ENCODE data around the gene CACNA1B. TPM values are rescaled to one million over a fixed set of nuclear protein-coding genes. Genes with fewer than 3 reads are reported as not detected.

Gene CACNA1B
- polyA plus RNA-seq, 1 experiment: 0.01 TPM

DNA sequence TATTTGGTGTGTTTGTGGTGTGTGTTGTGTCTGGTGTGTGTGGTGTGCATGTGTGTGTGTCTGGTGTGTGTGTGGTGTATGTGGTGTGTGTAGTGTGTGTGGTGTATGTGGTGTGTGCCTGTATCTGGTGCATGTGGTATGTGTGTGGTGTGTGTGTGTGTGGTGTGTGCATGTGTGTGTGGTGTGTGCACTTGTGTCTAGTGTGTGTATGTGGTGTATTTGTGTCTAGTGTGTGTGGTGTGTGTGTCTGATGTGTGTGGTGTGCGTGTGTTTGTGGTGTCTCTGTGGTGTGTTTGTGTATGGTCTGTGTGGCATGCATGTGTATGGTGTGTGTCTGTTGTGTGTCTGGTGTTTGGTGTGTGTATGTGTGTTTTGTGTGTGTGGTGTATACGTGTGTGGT, 71.1 kb downstream of the CACNA1B start:
- no peaks in the 10 kb centered on the region for H3K36me3 ChIP-seq (ENCODE audit: control insufficient read depth, insufficient read depth, low read length)
- DNase-seq (ENCODE audit: low read depth): no peak
- ChIA-PET CTCF (no interaction called here), POLR2A (no interaction called here)
- TF ChIP-seq, protein P1, sequence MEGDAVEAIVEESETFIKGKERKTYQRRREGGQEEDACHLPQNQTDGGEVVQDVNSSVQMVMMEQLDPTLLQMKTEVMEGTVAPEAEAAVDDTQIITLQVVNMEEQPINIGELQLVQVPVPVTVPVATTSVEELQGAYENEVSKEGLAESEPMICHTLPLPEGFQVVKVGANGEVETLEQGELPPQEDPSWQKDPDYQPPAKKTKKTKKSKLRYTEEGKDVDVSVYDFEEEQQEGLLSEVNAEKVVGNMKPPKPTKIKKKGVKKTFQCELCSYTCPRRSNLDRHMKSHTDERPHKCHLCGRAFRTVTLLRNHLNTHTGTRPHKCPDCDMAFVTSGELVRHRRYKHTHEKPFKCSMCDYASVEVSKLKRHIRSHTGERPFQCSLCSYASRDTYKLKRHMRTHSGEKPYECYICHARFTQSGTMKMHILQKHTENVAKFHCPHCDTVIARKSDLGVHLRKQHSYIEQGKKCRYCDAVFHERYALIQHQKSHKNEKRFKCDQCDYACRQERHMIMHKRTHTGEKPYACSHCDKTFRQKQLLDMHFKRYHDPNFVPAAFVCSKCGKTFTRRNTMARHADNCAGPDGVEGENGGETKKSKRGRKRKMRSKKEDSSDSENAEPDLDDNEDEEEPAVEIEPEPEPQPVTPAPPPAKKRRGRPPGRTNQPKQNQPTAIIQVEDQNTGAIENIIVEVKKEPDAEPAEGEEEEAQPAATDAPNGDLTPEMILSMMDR (IDR thresholded peaks at IDR 0.05; ENCODE audit: insufficient read depth, low read depth, low read length): no peak
- H3K27me3 ChIP-seq (ENCODE audit: control insufficient read depth, insufficient read depth, low read length): no peaks in the 10 kb centered on the region
- no peak overlapping the region for H3K4me3 ChIP-seq (ENCODE audit: low read depth, low read length)

DNA sequence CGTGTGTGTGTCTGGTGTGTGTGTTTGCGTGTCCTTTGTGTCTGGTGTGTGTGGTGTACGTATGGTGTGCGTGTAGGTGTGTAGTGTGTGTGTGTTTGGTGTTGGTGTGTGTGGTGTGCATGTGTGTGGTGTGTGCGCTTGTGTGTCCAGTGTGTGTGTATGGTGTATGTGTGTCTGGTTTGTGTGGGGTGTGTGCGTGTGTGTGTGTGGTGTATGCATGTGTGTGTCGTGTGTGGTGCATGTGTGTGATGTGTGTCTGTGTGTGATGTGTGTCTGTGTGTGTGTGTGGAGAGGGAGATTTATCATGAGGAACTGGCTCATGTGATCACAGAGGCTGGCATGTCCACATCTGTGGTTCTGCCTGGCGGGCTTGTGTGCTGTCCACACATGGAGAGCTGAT, 71.7 kb downstream of the CACNA1B start:
- no peak overlapping the region for H3K4me3 ChIP-seq (ENCODE audit: low read depth, low read length)
- no peaks in the 10 kb centered on the region for H3K27me3 ChIP-seq (ENCODE audit: control insufficient read depth, insufficient read depth, low read length)
- ChIA-PET CTCF (no interaction called here), POLR2A (no interaction called here)
- no peak for DNase-seq (ENCODE audit: low read depth)
- no peaks in the 10 kb centered on the region for H3K36me3 ChIP-seq (ENCODE audit: control insufficient read depth, insufficient read depth, low read length)
- TF ChIP-seq, protein P1 (IDR thresholded peaks at IDR 0.05; ENCODE audit: insufficient read depth, low read depth, low read length): no peak

DNA sequence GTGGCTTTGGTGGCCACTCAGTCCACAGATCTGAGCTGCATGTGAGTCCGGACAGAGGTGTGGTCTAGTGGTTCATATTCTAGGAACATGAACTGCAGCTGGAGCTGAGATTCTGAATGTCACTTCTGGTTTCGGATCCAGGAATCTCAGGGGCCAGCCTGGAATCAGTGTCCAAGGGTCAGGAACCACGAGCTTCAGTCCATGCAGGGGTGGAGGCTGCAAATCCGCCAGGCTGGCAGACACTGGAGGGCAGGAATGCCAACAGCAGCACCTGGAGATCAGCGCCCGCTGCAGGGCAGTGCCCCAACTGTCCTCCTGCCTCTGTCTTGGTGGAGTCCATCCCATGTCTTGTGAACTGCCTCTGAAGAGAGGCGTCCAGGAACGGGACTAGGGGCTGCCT, 73.5 kb downstream of the CACNA1B start:
- no peak overlapping the region for H3K4me3 ChIP-seq (ENCODE audit: low read depth, low read length)
- H3K27me3 ChIP-seq (ENCODE audit: control insufficient read depth, insufficient read depth, low read length): no peaks in the 10 kb centered on the region
- no peak for DNase-seq (ENCODE audit: low read depth)
- CTCF ChIA-PET: no interaction called here
- POLR2A ChIA-PET: no interaction called here
- TF ChIP-seq, protein P1 (IDR thresholded peaks at IDR 0.05; ENCODE audit: insufficient read depth, low read depth, low read length): no peak
- H3K36me3 ChIP-seq (ENCODE audit: control insufficient read depth, insufficient read depth, low read length): no peaks in the 10 kb centered on the region

DNA sequence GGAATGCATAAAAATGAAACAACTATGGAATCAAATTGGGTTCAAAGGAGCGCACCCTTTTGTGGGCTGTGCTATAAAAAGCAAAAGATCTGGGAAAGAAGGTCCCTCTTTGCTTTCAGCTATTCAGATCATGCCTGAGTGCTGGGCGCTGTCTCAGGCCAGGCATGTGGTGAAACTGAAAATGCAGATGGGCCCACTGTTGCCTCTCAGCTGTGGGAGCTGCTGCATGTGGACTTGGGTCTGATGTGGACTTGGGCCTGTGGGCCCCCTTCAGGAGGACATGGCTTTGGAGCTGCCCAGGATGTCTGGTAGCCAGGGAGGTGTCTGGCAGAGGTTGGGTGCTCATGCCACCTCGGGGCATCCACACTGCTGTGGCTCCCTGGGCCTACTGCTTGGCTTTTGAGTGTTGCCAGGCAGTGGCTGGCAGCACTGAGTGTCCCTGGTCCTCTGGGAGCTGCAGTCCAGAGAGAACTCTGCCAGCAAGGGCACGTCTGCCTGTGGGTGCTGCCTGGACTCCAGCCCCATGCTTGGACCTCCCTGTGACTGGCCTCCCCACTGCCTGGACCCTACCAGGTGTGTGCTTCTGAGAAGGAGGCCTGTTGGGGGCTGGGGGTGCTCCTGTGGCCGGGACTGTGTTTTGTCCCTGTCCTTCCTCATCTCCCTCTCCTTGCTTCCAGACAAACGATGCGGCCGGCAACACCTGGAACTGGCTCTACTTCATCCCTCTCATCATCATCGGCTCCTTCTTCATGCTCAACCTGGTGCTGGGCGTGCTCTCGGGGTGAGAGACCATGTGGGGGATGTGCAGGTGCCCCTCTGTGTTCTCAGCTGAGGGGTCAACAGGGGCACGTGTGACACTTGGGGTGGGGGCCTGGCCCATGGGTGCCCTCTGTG, 74.3 kb downstream of the CACNA1B start:
- no peak for DNase-seq (ENCODE audit: low read depth)
- H3K4me3 ChIP-seq (ENCODE audit: low read depth, low read length): no peak overlapping the region
- H3K27me3 ChIP-seq (ENCODE audit: control insufficient read depth, insufficient read depth, low read length): no peaks in the 10 kb centered on the region
- no peaks in the 10 kb centered on the region for H3K36me3 ChIP-seq (ENCODE audit: control insufficient read depth, insufficient read depth, low read length)
- POLR2A ChIA-PET: no interaction called here
- TF ChIP-seq, protein P1 (IDR thresholded peaks at IDR 0.05; ENCODE audit: insufficient read depth, low read depth, low read length): no peak
- CTCF ChIA-PET: no interaction called here

DNA sequence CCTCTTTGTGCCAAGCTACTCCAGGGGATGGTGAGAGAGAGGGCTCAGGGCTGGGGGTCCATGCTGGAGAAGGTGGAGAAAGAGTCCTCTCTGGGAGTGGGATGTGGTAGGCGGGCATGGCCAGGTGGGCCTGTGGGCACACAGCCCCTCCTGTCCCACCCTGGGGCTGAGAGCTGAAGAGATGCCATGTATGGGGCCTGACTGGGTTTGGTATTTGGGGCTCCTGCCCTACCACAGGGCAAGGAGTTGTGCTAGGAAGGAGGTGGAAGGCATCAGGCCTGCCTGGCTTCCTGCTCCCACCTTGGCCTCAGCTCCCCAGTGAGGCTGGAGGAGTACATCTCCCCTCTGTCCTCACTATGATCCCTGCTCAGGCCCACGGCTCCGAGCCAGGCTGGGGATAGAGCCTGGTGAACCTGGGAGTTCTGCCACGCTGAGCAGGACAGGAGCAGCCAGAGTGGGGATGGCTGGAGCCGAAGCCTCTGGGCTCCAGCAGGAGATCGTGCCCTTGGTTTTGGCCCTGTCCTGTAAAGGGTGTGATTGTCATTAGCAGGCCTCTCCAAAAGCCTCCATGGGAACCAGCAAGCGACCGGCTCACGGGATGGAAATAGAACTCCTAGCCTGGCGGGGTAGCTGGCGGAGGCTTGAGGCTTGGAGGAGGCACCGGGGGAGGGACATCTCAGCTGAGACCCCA, 75.5 kb downstream of the CACNA1B start:
- CTCF ChIA-PET: no interaction called here
- DNase-seq (ENCODE audit: low read depth): no peak

More for the DNA sequence above, 75.5 kb downstream of the CACNA1B start:
- Histone ChIP-seq H3K4me3 (ENCODE audit: low read depth, low read length) (no peak overlapping the region), H3K27me3 (ENCODE audit: control insufficient read depth, insufficient read depth, low read length) (no peaks in the 10 kb centered on the region), H3K36me3 (ENCODE audit: control insufficient read depth, insufficient read depth, low read length) (no peaks in the 10 kb centered on the region)
- POLR2A ChIA-PET: no interaction called here
- TF ChIP-seq, protein P1 (IDR thresholded peaks at IDR 0.05; ENCODE audit: insufficient read depth, low read depth, low read length): no peak
